Measurements from ENCODE around the gene CCDC112.
"Not testable (repeated sequence)": the region's sequence is repeated elsewhere in the genome, so short reads cannot be mapped to it uniquely, and the experiment has no call there.

Gene CCDC112

GRCh38 chr5:115262011-115262320 lies 34.5 kb downstream of the CCDC112 start:
- no peak for DNase-seq (ENCODE audit: low spot score)

DNA sequence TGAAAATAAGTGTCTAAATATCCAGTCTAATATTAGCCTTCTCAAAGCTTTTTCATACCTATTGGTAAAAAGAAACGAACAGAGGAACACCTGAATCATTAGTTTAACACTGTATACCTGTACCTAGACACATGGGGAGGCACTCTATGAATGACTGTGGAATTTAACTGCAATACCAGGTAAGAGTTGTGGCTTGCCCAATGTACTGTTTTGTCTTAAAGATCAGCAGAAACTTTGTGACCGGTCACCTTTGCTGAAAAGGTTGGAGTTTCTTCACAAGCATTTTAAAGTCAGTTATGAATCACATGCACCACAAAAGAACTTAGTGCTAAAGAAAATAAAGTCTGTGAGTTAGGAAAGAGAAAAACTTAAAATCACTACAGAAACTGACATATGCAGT lies 36.2 kb downstream of the CCDC112 start:
- DNase-seq (ENCODE audit: low spot score): no peak

- no peak for DNase-seq (ENCODE audit: low spot score)
Observed at GRCh38 chr5:115257981-115258380, 38.5 kb downstream of the CCDC112 start.

GRCh38 chr5:115249379-115249778 lies 47.1 kb downstream of the CCDC112 start:
- DNase-seq (ENCODE audit: low spot score): not testable (repeated sequence)

DNA sequence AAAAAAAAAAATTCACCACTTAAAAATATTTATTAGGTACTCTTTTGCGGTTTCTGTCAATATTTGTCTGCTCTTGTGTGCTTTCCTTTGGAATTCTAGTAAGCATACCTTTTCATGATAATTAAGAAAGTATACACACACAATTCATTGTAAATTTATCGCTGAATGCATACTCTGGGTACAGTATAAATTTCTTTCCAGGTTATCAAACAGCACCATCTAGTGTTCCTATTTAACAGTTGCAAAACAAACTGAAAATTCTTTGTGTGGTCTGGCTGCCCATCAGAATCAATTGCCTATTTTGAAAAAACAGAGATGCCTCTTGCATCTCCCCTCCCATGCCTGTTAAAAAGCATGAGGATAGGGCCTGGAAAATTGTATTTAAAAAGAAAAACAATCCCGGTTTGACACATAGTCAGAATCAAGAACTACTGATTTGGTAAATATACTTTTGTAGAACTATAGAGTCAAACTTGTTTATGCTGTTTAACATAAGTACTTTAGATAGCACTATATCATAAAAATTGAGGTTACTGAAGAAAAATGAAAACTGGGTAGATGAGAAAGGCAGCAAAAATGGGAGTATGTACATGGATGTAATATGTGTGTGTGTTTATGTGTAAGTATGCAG lies 50.0 kb downstream of the CCDC112 start:
- DNase-seq (ENCODE audit: low spot score): peak; percentile 40

- DNase-seq (ENCODE audit: low spot score): no peak
Observed at GRCh38 chr5:115243412-115243811, 53.0 kb downstream of the CCDC112 start.

- no peak for DNase-seq (ENCODE audit: low spot score)
Observed at GRCh38 chr5:115241881-115242642, 54.4 kb downstream of the CCDC112 start.

- DNase-seq (ENCODE audit: low spot score): no peak
Observed at GRCh38 chr5:115237066-115237465, 59.4 kb downstream of the CCDC112 start.

GRCh38 chr5:115236599-115236998 lies 59.9 kb downstream of the CCDC112 start:
- DNase-seq (ENCODE audit: low spot score): no peak

- DNase-seq (ENCODE audit: low spot score): no peak
Observed at GRCh38 chr5:115231598-115231997, 64.9 kb downstream of the CCDC112 start.

DNA sequence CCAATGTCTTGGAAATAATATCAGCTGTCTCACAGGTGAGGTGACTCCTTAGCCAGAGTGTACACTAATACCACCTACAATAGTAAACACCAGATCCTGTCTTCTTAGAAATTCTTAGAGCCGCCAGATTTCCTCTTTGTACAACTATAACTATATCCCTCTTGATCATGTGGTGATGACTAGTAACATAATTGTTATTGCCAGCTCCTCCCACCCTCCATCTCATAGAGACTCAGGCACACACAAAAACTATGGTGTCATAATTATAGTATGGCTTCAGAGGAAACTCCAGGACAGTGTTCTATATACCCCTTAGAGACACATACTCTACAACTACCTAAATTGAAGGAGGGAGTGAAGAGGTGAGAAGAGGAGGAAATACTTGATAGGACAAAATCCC lies 66.8 kb downstream of the CCDC112 start:
- no peak for DNase-seq (ENCODE audit: low spot score)

DNA sequence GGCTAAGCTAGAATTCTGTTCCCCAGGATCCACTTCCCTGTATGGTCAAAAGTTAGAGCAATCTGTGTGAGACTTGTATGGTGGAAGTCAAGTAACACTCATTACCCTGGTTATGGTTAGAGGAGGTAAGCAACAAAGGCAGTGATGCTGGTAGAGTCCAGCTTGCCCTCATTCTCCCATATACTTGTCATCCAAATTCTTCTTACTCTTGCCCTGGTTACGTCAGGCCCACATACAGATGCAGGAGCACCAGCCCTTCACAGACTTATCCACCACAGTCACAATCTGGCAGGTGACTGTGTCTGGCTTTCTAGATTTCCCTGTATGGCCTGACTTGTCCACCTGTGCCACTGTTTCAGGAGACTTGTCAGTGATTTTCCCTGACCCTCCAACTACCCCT lies 69.2 kb downstream of the CCDC112 start:
- DNase-seq (ENCODE audit: low spot score): no peak
